Stomach (tissue), 9 donors: ENCODE results near the gene GALNT18. TPM values are rescaled to one million over a fixed set of nuclear protein-coding genes. Genes with fewer than 3 reads are reported as not detected.

Source experiments
- DNase-seq, 2 donors: peaks; one replicate each; pipeline versions ENCODE4 v3.0.0 to v3.0.0-alpha.2; 2013 to 2019
- H3K27ac ChIP-seq, 5 donors: fragments of 200-600 bp in 4 of 5; sonication (generic) in 4 of 5; one replicate each; pipeline ENCODE4 v1.5.1; 2013 to 2019; ENCODE audit warnings: mild to moderate bottlenecking in 1 of 5, moderate library complexity in 1 of 5
- H3K27me3 ChIP-seq, 3 donors: fragments of 200-600 bp; sonication (generic); one replicate each; pipeline ENCODE4 v1.5.1; 2017 to 2019; ENCODE audit warnings: mixed run types in 1 of 3
- H3K36me3 ChIP-seq, 4 donors: fragments of 200-600 bp; sonication (generic); 1 replicate in 3 of 4; 2 replicates in 1 of 4; pipeline ENCODE4 v1.5.1; 2016 to 2019
- H3K4me1 ChIP-seq, 4 donors: fragments of 200-600 bp; sonication (generic); one replicate each; pipeline ENCODE4 v1.5.1; 2016 to 2019
- H3K4me3 ChIP-seq, 4 donors: fragments of 200-600 bp; sonication (generic) in 3 of 4; one replicate each; pipeline ENCODE4 v1.5.1; 2016 to 2019; ENCODE audit warnings: mild to moderate bottlenecking in 1 of 4
- H3K9me3 ChIP-seq, 4 donors: fragments of 200-600 bp; sonication (generic); one replicate each; pipeline ENCODE4 v1.5.1; 2016 to 2019
- EP300 ChIP-seq: sonication (generic); formaldehyde crosslinking; IDR thresholded peaks from one replicate; pipeline ENCODE4 v1.6.1; 2017; ENCODE audit warnings: antibody characterized with exemption
- POLR2A ChIP-seq, 4 donors: fragments of 450-650 bp; IDR thresholded peaks; one replicate each; pipeline ENCODE4 v1.6.1; 2016; ENCODE audit warnings: antibody characterized with exemption in 4 of 4, control low read depth in 2 of 4, mild to moderate bottlenecking in 1 of 4, moderate library complexity in 1 of 4
- POLR2AphosphoS5 ChIP-seq, 3 donors: sonication (generic); formaldehyde crosslinking; IDR thresholded peaks; one replicate each; pipeline ENCODE4 v1.6.1; 2016; ENCODE audit warnings: antibody characterized with exemption in 3 of 3
- WGBS, 5 donors: extraction: QIAGEN DNeasy Blood & Tissue Kit in 3 of 5; methylation state at CpG; one replicate each; pipeline versions ENCODE4 v1.1.5 to v1.1.7; 2013 to 2018; 5-methylcytosine and 5-hydroxymethylcytosine counted together
- intact Hi-C: fragments of 100-400 bp; cut with DNase I; formaldehyde crosslinking; loops from one replicate; pipeline ENCODE4 v1.15.1; 2023; ENCODE audit warnings: low total_unique reads
- polyA plus RNA-seq, 3 donors: library from polyadenylated mRNA; stranded (reverse); fragments of 200-250 nt; gene quantifications; one replicate each; pipeline ENCODE4 v1.2.3, GENCODE V29; 2013
- total RNA-seq, 5 donors: library from RNA; depleted of rRNA; stranded (reverse); fragments of >200 nt; gene quantifications; one replicate each; pipeline versions ENCODE4 v1.1.0 to v1.2.3, GENCODE V29; 2014 to 2016
- TF ChIP-seq, protein P1 (sequence below), 7 experiments: fragments of 450-650 bp in 4 of 7; fragments of 200-600 bp in 3 of 7; sonication (generic) in 3 of 7; IDR thresholded peaks; one replicate each; pipeline ENCODE4 v1.5.1; 2016 to 2019; ENCODE audit warnings: antibody characterized with exemption in 7 of 7, control low read depth in 2 of 7, mild to moderate bottlenecking in 1 of 7
- donor health status: healthy with polysubstance abuse.
- donor health status: Bipolar disorder and iron deficiency.
- donor health status: healthy.

The GALNT18 gene
- total and polyA plus RNA-seq, 8 donors: 0.58 to 16.1 (median 2.7) TPM

DNA sequence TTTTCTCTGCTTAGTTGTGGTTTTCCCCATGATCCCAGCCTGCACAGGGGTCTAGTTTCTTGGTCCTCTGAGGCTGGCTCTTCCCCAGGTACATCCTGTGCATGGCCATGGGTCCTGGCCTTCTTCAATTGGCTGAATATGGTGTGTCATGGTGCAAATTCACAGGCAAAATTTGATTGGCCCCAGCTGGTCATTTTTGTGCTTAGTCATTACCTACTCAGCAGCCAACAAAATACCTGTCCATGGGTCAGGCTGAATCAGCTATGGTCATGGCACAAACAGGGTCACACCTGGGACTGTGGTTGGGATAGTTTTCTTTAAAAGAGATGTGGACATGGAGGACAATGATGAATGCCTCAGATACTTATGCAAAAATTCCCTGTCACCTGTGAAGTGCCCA is 354.5 kb downstream of the GALNT18 start:
- Histone ChIP-seq H3K9me3 (no peaks in the 10 kb centered on the region), H3K27ac (no peak overlapping the region), H3K27me3 (no peaks in the 10 kb centered on the region), H3K36me3 (no peaks in the 10 kb centered on the region), H3K4me3 (no peak overlapping the region), H3K4me1 (no peaks in the 10 kb centered on the region)
- intact Hi-C loops: no loop called here
- DNase-seq: no peak
- TF ChIP-seq POLR2A (IDR thresholded peaks at IDR 0.05) (no peak), EP300 (no peak), POLR2AphosphoS5 (IDR thresholded peaks at IDR 0.05) (no peak)
- TF ChIP-seq, protein P1, sequence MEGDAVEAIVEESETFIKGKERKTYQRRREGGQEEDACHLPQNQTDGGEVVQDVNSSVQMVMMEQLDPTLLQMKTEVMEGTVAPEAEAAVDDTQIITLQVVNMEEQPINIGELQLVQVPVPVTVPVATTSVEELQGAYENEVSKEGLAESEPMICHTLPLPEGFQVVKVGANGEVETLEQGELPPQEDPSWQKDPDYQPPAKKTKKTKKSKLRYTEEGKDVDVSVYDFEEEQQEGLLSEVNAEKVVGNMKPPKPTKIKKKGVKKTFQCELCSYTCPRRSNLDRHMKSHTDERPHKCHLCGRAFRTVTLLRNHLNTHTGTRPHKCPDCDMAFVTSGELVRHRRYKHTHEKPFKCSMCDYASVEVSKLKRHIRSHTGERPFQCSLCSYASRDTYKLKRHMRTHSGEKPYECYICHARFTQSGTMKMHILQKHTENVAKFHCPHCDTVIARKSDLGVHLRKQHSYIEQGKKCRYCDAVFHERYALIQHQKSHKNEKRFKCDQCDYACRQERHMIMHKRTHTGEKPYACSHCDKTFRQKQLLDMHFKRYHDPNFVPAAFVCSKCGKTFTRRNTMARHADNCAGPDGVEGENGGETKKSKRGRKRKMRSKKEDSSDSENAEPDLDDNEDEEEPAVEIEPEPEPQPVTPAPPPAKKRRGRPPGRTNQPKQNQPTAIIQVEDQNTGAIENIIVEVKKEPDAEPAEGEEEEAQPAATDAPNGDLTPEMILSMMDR (IDR thresholded peaks at IDR 0.05): no peak

GRCh38 chr11:11265994-11266606 is 355.7 kb downstream of the GALNT18 start:
- Histone ChIP-seq H3K4me3 (no peak overlapping the region), H3K36me3 (no peaks in the 10 kb centered on the region), H3K27ac (no peak overlapping the region), H3K27me3 (no peaks in the 10 kb centered on the region), H3K9me3 (no peaks in the 10 kb centered on the region), H3K4me1 (no peaks in the 10 kb centered on the region)
- TF ChIP-seq EP300: no peak
- TF ChIP-seq POLR2A (IDR thresholded peaks at IDR 0.05): no peak
- TF ChIP-seq POLR2AphosphoS5 (IDR thresholded peaks at IDR 0.05): no peak
- TF ChIP-seq, protein P1 (IDR thresholded peaks at IDR 0.05): peak in 5 of 7 experiments; percentile 47 to 78 (median 62)
- intact Hi-C loops: no loop called here
- 38 to 50% (median 40%) methylated on average over 8 of the region's 8 CpGs for WGBS, 5 donors
- peak; percentile 56 to 77 for DNase-seq

DNA sequence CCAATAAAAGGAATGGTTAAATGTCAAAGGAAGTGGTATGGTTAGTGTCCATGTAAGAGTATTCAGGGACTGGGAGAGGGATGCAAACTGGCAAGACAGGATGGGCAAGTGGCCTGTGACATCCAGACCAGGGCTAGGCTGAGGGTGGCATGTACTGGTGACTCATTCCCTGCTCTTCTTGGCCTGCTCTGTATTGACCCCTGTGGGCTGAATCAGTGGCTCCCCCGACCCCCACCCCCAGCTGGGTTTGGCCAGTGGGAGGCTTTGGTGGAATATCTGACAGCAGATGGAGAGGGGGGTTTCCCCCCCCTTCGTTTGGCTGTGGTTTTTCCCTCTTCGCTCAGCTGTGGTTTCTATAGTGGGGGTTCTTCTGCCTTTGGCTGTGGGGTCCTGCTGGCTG is 356.5 kb downstream of the GALNT18 start:
- no peaks in the 10 kb centered on the region for H3K36me3 ChIP-seq
- H3K9me3 ChIP-seq: no peaks in the 10 kb centered on the region
- H3K27ac ChIP-seq: no peak overlapping the region
- TF ChIP-seq POLR2A (IDR thresholded peaks at IDR 0.05): no peak
- TF ChIP-seq POLR2AphosphoS5 (IDR thresholded peaks at IDR 0.05): no peak
- TF ChIP-seq EP300: no peak
- TF ChIP-seq, protein P1 (IDR thresholded peaks at IDR 0.05): no peak
- intact Hi-C loops: no loop called here
- no peaks in the 10 kb centered on the region for H3K4me1 ChIP-seq
- no peak for DNase-seq
- no peak overlapping the region for H3K4me3 ChIP-seq
- no peaks in the 10 kb centered on the region for H3K27me3 ChIP-seq
- WGBS, 5 donors: 38 to 81% (median 55%) methylated on average over 3 of the region's 3 CpGs

DNA sequence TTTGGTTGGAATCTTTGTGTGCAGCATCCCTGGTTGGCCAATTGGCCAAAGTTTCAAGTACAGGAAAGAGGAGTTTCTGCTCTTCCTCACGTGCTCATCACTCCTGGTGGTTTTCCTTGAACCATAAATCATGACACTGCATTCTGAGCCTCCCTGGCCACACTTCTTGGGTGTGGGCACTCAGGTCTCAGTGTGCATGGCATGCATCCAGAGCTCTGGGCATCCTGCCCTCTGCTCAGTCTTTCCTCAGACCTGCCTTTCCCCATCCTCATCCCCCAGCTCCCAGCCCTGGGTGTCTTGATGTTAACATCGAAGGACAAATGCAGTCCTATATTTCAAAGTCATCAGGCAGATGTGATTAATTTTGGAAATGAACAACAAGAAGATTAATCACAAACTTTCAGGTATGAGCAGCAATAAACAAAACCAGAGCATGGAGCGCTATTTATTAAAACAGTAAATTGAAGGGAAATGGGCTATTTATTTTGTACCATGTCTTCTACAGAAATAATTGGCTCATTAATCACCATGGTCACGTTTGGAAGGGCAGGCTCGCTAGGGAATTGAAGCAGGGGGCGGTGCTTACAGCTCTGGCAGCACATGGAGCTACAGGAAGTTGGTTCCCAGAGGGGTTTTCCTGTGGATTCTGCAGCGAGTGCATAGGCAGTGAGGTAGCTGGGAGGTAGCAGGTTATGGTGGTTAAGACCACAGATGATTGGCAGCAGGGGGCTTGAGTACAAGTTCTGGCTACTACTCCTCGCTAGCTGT is 358.4 kb downstream of the GALNT18 start:
- no peaks in the 10 kb centered on the region for H3K9me3 ChIP-seq
- intact Hi-C loops: no loop called here
- TF ChIP-seq POLR2AphosphoS5 (IDR thresholded peaks at IDR 0.05) (no peak), POLR2A (IDR thresholded peaks at IDR 0.05) (no peak), EP300 (no peak)
- TF ChIP-seq, protein P1 (IDR thresholded peaks at IDR 0.05): no peak
- no peaks in the 10 kb centered on the region for H3K36me3 ChIP-seq
- DNase-seq: peak in 1 of 2 donors; percentile 67
- no peak overlapping the region for H3K27ac ChIP-seq
- H3K4me3 ChIP-seq: no peak overlapping the region
- 37 to 42% (median 41%) methylated on average over 8 of the region's 8 CpGs for WGBS, 5 donors
- H3K4me1 ChIP-seq: no peaks in the 10 kb centered on the region
- H3K27me3 ChIP-seq: peaks cover 0 to 8% (median 0%) of the 10 kb centered on the region in 3 donors
